GM12891 (cell line): ENCODE data around the gene LEPR.

Experiments used
- PAX5 ChIP-seq: IDR thresholded peaks from 2 replicates; pipeline ENCODE4 v1.6.1; 2011; ENCODE audit warnings: low read length, moderate library complexity, mild to moderate bottlenecking; ENCODE audit not compliant: insufficient read depth, severe bottlenecking
- POLR2A ChIP-seq: IDR thresholded peaks from 2 replicates; pipeline ENCODE4 v1.6.1; 2011; ENCODE audit warnings: low read depth, low read length, control low read depth
- POLR2AphosphoS5 ChIP-seq: IDR thresholded peaks from 2 replicates; pipeline ENCODE4 v1.6.1; 2011; ENCODE audit warnings: low read depth, low read length, control low read depth
- POU2F2 ChIP-seq: IDR thresholded peaks from 2 replicates; pipeline ENCODE4 v1.6.1; 2011; ENCODE audit warnings: low read depth, mild to moderate bottlenecking, control low read depth, low read length, moderate library complexity
- SPI1 ChIP-seq: IDR thresholded peaks from 2 replicates; pipeline ENCODE4 v1.6.1; 2011; ENCODE audit warnings: low read depth, low read length, control low read depth
- TAF1 ChIP-seq: IDR thresholded peaks from 2 replicates; pipeline ENCODE4 v1.6.1; 2011; ENCODE audit warnings: low read depth, low read length, control low read depth

- no peak for TF ChIP-seq POLR2AphosphoS5
- TF ChIP-seq TAF1, result no peak
- no peak for TF ChIP-seq POLR2A
- TF ChIP-seq PAX5, result no peak
- TF ChIP-seq SPI1, result no peak
- TF ChIP-seq POU2F2, result no peak
Measured at GRCh38 chr1:65440915-65441314, 20.4 kb downstream of the LEPR start.
